GM18873 (cell line): ENCODE results near the gene NPC2.
"Not testable (repeated sequence)": the region's sequence is repeated elsewhere in the genome, so short reads cannot be mapped to it uniquely, and the experiment has no call there.

Source experiments
- ATAC-seq: cut with Tn5 transposase; IDR thresholded peaks from one replicate; pipeline ENCODE4 v1.9.1; 2021; ENCODE audit warnings: mild to moderate bottlenecking, moderate library complexity, moderate number of reproducible peaks; ENCODE audit not compliant: unreplicated experiment, low FRiP score

Gene NPC2

DNA sequence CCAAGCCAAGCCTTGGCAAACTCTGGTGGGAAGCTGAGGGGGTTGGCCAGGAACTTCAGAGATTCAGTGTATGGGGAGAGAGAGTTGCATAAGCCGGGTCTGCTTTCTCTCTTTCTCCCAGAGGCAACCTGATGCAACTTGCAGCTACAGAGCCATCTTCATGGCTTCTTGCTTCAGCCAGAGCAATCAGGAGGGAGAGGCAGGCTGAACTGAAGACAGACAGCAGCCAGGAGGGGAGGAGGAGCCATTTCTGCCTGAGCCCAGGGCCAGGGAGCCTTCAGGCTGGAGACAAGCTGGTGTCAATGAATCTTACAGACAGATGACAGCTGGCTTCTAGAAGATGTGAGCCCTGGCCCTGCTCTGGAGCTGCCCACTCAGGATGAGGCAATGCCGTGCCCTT, 18.7 kb downstream of the NPC2 start:
- ATAC-seq: no peak

DNA sequence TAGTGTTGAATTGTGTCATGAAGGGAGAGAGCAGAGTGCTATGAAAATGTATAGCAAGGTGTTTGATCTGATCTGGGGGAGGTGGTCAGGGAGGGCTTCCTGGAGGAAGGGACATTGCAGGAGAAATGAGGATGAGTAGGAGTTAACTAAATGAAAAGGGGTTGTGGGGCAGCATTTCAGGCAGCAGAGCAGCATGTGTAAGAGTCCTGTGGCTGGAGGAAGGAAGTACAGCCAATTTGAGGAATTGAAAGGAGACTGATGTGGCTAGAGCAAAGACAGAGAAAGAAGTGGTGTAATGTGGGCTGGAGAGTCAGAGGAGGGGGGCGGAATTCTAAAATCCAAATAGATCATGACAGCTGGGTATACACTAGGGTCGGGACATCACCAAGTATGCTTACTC, 20.5 kb downstream of the NPC2 start:
- no peak for ATAC-seq

DNA sequence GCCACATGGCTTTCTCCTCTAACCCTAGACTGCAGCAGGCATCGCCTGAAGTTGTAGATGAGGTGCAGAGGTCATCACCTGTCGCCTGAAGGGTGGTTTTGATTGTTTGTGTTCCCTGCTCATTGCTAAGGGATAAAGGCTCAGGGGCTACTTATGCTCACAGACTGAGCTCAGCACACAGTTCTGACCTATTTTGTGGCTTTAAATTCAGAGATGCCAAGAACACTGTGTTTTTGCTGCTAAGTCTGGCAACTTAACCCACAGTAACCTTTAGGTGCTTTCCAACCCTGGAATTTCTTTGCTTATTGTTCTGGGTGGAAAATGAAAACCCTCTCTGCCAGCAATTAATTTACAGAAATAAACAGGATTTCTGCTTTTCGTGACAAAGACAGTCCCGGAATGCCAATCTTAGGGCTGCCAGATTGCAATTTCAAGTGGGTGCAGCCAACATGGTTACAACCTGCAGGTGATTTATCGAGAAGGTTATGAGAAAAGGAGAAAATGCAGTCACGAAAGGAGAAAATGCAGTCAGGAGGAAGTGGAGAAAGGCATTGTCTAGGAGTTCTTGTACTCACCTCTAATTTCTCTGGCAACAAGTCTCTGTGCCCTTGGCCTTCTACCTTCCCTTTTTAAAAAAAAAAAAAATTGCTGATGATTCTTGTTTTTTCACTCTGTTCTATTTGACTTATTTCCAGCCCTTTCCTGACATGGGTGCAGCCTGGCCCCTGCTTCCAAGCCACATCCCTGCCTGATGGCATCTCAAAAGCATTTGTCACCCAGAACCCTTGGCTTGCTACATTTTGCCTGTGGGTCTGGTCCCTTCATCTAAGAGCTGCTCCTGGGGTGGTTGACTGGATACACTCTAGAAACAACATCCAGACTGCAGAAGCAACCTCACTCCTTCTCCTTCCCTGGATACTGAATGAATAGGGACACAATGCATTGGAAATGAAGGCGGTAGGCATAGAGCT, 23.3 kb downstream of the NPC2 start:
- no peak for ATAC-seq

DNA sequence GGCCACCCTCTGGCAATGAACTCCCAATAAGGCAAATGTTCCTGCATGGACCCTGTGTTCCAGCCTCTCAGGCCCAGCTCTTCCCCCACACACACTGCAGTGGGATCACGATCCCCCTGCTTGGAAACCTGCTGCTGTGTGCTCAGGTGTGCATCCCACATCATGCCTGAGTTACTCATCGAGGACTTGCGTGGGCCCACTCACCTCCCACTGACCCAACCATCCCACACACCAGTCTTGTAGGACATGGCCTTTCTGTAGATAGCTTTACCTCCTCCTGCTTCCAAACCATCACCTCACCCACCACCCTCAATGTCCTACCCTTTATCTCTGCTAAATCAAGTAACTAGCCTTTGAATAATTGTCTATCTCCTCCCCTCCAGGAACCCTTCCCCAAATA, 24.6 kb downstream of the NPC2 start:
- no peak for ATAC-seq

DNA sequence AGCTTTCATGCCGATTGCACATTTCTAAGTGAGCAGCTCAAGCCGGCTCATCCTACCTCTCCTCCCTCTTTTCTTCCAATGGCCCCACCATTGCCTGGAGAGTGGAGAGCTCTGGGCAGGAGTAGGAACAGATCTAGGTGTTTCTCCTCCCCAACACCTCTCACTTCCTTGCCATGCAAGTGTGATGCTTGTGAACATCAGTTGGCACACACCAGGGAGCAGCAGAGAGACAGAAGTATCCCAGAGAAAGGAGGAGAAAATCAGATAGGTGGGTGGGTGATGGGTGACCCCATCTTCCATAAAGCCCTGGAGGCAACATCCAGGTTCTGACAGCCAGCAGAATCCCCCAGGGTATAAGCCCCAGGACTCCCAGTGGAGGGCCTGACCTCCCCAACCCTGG, 27.8 kb downstream of the NPC2 start:
- no peak for ATAC-seq

DNA sequence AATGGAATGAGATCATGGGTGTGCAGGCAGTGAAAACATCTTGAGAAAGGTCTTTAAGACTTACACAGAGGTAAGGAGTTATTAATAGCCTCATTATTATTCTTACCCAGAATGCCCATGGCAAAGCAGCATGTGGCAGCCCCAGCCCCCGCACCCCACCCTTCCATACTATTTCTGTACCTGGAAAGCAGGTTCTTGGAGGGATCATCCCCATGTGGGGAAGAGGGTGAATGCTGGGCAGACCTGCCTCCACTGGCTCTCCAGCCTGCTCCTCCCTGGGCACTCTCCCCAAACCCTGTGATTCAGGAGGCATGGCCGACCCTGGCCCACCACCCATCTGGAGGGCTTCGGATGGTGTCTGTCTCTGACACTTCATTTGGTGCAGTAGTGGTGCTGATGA, 28.3 kb downstream of the NPC2 start:
- ATAC-seq: no peak

DNA sequence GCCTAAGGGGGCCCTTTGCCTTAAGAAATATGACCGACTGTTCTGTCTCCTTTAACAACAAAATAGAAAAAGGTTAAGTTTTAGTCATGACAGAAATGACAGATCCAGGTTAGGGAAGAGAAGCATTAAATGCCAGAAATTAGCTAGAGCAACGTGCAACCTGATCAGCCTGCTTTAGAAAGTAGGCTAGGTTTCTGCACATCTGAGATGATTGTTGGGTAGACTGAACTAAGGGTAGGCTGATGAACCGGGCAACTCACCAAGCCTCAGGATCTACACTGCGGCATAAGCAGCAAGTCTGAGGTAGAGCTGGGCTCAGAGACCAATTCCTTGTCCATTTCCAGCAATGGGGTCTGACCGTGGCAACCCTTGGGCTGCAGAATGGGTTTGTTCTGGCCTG, 29.4 kb downstream of the NPC2 start:
- ATAC-seq: no peak

DNA sequence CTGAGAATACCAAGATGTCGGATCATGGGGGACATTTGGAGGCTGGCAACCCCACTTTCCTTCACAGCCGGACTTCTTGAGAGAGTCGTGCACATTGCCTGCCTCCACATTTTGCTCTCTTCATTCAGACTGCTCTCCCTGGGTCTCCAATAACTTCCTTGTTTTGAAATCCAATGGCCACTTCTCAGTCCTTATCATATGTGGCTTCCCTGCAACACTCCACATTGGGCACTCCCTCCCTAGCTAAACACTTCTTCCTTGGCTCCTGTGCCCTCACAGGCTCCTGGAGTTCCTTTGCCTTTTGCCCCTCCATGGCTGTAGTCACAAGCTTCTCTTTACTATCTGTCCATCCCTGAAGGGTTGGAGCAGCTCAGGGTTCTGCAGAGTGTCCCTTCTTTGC, 30.1 kb downstream of the NPC2 start:
- no peak for ATAC-seq

DNA sequence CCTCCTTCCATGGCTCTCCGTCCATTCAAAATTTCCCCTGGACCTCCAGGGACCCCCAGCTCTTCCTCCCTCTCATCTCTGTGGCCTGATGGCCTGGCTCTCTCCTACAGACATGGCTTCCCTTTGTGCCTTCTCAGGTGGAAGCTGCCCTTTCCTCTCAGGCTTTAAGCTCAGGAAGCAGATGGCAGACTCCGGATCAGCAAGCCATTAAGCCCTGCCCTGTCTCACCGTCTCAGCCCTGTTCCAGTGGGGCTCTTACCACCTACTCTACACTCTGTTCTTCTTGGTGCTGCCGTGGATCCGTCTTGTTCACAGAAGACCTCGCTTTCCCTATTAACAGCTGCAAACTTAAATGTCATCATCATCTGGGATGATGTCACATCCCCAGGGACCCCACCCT, 33.1 kb downstream of the NPC2 start:
- no peak for ATAC-seq

DNA sequence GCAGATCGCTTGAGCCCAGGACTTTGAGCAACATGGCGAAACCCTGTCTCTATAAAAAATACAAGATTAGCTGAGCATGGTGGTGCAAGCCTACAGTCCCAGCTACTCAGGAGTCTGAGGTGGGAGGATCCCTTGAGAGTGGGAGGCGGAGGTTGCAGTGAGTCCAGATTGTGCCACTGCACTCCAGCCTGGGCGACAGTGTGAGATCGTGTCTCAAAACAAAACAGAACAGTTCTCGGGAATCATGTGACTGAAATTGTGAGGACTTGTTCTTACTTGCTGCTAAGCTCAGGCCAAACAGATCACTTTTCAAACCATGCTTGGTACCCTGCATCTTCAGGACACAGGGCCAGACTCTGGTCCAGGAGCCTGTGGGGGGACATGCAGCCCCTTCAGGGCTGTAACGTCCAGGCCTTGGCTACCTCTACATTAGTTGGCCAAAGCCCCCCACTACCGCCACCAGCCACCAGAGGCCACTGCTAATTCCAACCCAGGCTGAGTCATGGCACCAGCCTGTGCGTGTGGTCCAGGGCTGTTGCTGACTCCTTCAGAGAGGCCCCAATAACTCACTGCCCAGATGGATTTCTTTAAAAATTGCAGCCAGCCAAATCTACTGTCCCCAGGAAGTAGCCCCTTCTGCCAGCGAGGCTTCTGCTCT, 33.7 kb downstream of the NPC2 start:
- ATAC-seq: no peak

DNA sequence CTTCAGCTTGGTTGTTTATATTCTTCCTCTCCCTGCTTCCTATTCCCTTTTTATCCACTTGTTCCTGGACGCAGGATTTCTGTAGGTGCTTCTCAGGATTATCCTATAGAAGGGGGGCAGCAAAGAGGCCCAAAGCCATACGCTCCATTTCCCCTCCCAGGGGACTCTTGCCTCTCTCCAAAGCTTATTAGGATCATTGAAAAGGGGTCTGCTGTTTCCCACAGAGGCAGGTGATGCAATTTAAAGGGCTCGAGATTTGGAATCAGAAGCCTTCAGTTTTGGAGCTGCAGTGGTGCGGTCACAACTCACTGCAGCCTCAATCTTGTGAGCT, 35.6 kb downstream of the NPC2 start:
- ATAC-seq: no peak

DNA sequence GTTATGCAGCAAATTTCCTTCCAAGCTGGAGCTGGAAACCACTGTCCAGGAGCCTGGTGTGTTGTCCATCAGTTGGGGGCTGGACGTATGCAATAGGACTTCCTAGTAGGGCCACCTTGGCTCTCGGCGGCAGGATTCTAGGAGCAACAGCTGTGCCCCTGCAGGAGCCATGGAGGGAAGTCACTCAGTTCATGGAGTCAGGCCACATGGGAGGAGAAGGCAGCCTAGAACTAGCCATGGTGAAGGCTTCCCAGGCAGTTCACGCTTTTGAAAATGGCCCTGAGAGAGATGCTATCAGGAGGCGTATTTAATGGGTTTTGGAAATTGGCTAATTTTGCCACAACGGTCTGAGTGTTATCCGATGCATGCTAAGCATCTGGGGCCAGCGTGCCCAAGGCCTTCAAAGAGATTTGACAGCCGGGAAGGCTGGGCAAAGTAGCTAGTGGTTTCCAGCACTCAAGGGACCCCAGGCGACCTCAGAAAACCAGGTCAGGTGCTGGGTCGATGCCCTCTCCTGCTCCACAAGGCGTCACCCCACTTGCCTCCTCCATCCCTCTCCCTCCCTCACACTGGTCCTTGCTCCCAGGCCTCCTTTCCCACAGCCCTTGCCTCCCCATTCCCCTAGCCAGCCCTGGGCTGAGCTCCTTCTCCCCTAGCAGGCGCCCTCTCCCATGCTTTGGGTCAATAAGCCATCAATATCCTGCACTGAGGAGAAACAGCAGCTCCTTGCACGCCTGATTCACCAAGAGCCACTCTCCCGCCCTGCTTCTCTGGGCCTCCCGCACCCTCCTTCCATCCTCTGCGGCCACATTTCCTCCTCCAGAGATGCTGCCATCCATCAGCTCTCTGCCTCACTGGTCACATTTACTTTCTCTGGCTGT, 36.2 kb downstream of the NPC2 start:
- no peak for ATAC-seq

DNA sequence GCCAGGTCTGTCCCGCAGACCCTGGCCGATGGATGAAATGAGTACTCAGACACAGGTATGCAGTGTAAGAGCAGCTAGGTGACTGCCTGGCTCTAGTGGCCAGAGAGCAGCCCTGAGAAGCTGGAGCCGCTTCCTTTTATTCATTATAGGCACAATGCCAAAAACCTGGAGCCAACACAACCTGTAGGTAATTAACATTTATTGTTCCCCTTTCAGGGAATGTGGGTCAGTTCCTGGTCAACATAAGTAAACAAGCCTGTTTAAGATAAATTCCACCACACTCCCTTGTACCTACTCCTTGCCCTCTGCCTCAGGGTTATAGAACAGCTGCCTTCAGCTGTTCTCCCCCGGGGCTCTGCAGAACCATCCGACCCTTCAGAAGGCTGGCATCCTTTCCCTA, 38.7 kb downstream of the NPC2 start:
- not testable (repeated sequence) for ATAC-seq

DNA sequence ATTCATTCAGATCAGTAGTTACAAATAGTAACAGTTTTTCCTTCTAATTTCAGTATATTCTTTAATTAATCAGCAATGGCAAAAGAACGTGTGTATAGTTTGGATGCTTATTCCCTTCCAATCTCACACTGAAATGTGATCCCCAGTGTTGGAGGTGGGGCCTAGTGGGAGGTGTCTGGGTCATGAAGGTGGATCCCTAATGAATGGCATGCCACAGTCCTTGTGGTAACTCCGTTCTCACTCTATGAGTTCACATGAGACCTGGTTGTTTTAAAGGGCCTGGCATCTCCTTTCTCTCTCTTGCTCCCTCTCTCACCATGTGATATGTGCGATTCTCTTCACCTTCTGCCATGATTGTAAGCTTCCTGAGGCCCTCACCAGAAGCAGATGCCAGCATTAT, 48.2 kb downstream of the NPC2 start:
- no peak for ATAC-seq

DNA sequence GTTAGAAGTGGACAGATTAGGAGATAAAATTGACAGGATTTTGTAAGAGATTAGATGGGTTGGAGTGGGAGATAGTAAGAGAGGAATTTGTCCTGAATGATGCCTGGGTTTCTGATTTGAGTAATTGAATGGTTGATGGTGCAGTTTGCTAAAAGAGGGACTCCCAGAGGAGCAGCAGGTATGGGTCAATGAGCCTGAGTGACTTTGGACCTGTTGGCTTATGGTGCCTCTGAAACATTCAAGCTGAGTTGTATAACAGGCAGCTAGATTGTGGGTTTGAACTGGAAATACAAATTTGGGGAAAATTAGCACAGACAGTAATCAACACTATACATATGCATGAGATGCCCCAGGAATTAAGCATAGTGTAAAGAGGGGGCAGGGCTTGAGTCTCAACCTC, 50.3 kb downstream of the NPC2 start:
- no peak for ATAC-seq

DNA sequence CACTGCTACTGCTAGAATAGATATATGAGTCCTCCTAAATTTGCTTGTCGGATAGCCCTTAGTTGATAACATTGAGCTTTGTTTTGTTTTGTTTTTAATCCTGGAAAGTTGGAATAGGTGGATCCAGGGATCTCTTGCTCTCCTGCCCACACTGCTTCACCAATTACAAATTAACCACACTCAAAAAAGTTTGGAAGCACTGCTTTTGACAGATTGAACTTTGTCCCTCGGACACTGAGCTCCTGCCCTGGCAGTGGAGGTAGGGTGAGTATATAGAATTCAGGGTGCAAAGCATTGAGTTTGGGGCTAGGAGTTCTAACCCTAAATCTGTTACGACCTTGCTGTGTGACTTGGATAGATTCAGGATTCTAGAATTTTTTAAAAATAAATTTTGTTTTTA, 52.0 kb downstream of the NPC2 start:
- ATAC-seq: no peak

DNA sequence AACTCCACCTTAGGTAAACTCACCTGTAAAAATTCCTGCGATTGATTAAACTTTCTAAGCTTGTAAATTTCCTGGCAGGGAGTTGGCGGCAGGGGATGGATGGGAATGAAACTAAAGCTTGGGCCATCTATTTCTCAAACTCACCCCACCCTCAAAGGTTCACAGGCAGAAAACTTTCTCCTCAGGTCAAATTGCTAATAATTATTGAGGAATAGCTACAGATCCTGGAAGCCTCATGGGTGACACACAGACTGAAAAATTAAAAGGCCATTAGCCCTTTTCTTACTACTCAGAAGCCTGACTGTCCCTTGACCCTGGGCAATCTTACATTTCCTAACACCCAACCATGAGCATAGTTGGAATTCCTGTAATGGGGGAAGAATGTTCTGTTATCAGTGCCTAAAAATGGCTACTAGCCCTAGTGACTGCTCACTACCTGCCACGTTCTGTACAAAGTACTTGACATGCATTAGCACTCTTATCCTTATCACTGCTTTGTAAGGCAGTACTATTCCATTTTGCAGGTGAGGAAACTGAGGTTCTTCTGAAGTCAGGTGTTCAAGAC, 54.7 kb downstream of the NPC2 start:
- no peak for ATAC-seq

DNA sequence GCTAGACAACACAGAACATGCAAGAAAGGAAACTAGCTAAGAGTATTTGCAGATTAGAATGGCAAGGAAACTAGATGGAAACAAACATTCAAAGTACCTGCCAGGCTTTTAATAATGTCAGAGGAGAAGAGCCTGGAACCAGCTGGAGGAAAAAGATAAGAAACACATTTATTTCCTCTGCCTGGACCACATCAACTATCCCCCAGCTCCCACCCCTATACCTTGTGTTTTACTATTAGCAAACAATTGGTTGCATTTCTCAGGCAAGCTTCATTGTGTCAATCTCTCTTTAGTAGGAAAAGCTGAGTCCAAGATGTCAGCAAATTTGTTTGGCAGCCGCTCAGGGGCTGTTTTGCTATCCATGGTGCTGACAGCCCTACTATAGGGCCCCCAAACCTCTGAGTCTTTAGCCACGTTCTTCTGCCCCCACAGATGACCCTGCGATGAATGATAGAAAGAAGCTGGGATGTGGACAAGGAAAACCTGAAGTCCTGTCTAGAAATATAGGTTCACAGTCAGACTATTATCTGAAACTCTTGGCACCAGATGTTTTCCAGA, 55.5 kb downstream of the NPC2 start:
- ATAC-seq: no peak

DNA sequence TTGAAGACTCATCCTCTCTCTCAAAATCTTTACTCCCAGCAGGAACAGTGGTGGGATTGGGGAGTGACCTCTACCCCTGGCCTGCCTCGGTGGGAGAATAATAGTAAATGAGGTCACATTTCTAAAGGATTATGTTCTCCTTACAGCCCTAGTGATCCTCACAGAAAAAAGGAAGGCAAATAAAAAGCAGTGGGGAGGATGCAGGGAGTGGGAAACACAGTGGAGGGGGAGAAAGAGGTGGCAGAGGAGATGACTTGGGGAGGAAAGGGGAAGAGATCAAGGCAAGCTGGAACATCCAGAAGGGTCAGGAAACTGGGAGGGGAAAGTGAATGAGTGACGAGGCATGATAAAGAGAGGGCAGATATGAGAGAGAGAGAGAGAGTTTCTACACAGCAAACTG, 58.8 kb downstream of the NPC2 start:
- ATAC-seq: no peak

DNA sequence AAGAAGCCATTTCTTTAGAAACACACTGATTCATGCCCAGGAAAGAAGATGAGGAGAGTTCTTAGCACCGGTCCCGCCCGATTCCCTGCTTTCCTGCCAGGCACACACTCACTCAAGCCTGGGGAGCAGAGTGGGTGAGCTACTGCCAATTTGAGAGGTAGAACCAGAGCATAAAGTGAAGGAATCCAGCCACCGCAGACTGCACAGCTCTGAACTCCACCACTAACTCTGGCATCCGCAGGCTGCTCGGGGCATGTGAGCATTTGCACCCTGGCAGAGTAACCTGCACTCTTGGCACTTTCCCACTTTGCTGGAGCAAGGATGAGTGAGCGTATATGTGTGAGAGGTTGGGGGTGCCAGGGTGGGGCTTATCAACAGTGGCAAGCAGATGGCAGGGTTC, 63.1 kb downstream of the NPC2 start:
- no peak for ATAC-seq
